ENCODE results near the gene IGBP1.

DNA sequence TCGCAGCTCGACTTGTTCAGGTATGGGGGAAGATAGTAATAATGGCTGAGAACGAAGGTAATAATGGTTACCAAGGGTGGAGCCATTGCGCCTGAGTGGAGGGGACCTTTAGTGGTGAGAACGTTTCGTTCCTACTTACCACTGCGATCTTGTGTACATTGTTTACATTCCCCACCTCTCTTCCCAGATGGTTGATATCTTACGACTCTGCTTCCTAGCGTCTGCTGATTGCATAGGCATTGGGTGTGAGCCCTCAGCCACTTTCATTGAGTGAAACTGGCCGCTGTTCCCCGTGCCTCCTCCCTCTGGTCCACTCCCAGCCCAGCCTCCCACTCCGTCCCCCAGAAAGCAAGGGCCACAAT is 850 bp downstream of the IGBP1 start:
- TF ChIP-seq, protein P1, sequence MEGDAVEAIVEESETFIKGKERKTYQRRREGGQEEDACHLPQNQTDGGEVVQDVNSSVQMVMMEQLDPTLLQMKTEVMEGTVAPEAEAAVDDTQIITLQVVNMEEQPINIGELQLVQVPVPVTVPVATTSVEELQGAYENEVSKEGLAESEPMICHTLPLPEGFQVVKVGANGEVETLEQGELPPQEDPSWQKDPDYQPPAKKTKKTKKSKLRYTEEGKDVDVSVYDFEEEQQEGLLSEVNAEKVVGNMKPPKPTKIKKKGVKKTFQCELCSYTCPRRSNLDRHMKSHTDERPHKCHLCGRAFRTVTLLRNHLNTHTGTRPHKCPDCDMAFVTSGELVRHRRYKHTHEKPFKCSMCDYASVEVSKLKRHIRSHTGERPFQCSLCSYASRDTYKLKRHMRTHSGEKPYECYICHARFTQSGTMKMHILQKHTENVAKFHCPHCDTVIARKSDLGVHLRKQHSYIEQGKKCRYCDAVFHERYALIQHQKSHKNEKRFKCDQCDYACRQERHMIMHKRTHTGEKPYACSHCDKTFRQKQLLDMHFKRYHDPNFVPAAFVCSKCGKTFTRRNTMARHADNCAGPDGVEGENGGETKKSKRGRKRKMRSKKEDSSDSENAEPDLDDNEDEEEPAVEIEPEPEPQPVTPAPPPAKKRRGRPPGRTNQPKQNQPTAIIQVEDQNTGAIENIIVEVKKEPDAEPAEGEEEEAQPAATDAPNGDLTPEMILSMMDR (conservative IDR thresholded peaks at IDR 0.05; ENCODE audit: low read length), result no peak
- no peak for TF ChIP-seq EZH2phosphoT487 (IDR thresholded peaks at IDR 0.05; ENCODE audit: borderline replicate concordance)
